HG03103 (cell line): ENCODE results near the gene MACROD2.
"Not testable (repeated sequence)": the region's sequence is repeated elsewhere in the genome, so short reads cannot be mapped to it uniquely, and the experiment has no call there.

Experiments
- ATAC-seq: cut with Tn5 transposase; IDR thresholded peaks from one replicate; pipeline ENCODE4 v1.9.1; 2021; ENCODE audit warnings: low read depth; ENCODE audit not compliant: unreplicated experiment

The MACROD2 gene

DNA sequence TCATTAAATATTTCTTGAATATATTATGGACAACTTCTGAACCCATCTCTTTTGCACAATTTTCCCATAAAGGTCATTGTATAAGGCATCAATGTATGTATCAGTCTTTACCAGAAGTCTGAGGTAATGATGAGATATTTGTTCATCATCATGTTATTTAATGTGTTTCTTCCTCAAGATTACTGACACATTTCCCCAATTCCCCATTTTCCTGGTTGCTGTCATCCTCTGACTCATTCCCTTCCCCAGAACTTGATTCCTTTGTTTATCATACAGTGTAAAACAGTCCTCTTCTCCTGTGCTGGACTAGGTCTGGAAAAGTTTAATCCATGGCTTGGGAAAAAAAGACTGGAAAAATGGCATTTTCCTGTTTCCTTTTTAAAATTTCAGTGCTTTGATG is 450.0 kb downstream of the MACROD2 start:
- ATAC-seq: no peak

DNA sequence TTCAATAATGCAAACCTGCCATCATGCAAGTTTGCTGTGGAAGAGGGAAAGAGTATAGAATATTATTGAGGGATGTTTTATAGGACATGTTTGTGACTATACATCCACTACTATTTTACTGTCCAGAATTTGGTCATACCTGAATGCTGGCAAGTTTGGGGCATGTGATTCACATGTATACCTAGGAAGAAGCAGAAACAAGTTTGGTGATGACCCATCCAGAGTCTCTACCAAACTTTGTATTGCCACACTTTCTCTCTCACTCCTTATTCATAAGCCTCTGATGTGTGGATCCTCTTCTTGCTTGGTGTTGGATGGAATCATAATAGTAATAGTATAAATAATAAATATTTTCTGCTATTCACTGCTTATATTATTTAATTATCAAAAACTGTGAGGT is 450.6 kb downstream of the MACROD2 start:
- no peak for ATAC-seq

DNA sequence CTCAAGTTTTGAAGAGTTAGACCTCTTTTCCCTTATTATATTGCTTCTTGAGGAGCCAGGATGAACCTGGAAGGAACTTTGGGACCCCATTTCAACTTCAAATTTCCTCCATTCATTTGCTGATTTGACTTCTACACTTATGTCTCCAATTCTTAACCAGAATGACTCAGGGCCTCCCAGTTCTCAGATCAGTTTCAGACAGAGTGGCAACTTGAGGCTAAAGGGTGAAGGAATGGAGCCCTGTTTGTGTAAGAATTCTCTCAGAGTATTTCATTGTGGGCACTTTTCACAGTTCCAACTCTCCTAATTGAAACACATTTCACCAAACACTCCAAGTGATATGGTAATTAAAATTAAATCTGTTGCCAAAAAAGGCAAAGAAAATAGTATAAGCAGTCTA is 451.1 kb downstream of the MACROD2 start:
- no peak for ATAC-seq

DNA sequence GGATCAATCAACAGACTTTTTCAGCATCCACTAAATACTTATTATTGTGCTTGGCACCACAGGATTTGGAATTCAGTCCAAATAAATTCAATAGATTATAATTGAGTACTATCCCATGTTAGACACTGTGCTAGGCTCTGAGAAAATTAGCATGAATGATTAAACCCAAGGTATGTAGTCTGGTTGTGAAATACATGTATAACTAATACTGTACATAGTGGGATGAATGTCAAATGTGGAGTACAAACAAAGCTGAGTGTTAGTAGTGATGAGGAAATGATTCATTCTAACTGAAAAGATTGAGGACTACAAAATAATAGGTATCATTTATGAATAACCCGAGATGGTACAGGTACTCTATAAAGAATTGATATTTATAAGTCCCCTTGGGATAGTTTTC is 454.0 kb downstream of the MACROD2 start:
- no peak for ATAC-seq

DNA sequence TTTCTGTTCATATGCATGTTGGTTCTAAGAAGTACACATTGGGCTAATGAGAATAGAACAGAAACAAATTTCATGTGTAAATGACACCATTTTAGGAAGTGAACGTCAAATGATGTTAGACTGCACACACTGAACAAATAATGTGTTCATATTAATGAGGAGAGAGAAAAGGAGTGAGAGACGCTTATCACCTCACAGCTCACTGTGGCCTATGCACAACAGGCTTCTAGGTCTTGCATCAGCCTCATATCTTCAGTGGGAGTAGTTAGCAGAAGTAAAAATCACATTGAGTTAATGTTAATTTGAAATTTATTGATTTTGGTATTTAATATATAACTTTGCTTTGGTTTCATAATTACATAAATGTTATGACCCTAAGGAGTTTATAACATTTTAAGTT is 454.9 kb downstream of the MACROD2 start:
- ATAC-seq: no peak

DNA sequence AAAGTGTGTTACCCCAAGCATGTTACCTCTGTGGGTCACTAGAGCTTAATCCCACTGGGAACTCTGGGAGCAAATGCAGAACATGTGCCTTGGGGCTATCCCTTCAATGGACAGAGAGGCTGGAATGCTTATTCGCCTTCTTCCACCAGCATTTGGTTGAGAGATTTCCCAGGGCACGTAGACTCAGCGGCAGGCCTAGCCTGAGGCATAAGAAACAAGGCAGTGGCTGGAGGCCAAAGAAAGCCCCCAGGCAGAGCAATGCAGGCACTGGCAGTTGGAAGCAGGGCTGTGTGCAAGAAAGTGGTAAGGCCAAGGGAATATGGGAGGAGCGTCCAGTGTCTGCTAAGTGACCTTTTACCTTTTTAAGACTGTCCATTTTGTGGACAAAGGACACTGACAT is 456.1 kb downstream of the MACROD2 start:
- no peak for ATAC-seq

DNA sequence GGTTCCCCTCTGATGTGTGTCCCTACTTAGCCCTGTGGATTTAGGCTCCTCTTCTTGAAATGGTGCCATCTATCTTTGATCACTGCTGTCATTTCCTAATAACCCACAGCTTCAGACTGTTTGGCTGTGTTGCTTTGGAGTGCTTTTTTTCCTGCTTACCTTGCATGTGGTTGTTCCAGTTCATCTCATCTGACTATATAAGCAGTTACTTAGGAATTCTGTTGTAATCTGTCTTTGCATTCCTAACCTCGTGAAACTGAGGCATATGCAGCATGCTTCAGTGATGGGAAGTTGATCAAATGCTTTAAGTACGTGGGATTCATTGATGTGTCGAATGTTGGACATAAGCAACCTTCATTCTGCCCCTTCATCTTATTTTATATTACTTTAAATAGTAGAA is 457.9 kb downstream of the MACROD2 start:
- ATAC-seq: no peak

DNA sequence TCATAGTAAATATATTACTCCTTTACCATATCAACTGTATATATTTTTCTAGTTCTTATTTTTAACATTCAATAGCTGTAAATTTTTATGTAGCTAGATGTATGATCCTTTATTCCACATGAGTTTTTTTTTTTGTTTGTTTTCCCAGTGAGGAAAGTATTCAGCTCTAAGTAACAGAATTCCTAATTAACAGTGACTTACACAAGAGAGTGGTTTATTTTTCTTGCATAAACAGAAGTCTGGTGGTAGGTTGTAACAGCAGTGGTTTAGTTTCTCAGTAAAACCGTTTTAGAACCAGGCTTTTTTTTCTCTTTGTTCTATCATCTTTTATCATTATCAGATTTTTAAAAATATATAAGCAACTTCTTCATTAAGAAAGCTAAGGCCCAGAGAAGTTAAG is 459.0 kb downstream of the MACROD2 start:
- no peak for ATAC-seq

DNA sequence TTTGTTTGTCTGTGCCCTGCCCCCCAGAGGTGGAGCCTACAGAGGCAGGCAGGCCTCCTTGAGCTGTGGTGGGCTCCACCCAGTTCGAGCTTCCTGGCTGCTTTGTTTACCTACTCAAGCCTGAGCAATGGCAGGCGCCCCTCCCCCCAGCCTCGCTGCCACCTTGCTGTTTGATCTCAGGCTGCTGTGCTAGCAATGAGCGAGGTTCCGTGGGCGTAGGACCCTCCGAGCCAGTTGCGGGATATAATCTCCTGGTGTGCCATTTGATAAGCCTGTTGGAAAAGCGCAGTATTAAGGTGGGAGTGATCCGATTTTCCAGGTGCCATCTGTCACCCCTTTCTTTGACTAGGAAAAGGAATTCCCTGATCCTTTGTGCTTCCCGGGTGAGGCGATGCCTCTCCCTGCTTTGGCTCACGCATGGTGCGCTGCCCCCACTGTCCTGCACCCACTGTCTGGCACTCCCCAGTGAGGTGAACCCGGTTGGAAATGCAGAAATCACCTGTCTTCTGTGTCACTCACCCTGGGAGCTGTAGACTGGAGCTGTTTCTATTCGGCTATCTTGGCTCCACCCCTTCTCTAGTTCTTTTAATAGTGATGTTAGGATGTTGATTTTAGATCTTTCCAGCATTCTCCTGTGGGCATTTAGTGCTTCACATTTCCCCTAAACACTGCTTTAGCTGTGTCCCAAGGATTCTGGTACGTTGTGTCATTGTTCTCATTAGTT is 471.9 kb downstream of the MACROD2 start:
- ATAC-seq: not testable (repeated sequence)

DNA sequence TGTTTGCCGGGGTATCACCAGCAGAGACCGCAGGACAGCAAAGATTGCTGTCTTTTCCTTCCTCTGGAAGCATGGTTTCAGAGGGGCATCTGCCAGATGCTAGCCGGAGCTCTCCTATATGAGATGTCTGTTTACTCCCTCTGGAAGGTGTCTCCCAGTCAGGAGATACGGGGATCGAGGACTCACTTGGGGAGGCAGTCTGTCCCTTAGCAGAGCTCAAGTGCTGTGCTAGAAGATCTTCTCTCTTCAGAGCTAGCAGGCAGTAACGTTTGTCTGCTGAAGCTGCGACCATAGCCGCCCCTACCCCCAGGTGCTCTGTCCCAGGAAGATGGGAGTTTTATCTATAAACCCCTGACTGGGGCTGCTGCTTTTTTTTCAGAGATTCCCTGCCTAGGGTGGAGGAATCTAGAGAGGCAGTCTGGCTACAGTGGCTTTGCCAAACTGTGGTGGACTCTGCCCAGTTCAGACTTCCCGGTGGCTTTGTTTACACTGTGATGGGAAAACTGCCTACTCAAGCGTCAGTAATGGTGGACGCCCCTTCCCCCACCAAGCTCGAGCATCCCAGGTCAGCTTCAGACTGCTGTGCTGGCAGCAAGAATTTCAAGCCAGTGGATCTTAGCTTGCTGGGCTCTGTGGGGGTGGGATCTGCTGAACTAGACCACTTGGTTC is 475.0 kb downstream of the MACROD2 start:
- ATAC-seq: no peak

DNA sequence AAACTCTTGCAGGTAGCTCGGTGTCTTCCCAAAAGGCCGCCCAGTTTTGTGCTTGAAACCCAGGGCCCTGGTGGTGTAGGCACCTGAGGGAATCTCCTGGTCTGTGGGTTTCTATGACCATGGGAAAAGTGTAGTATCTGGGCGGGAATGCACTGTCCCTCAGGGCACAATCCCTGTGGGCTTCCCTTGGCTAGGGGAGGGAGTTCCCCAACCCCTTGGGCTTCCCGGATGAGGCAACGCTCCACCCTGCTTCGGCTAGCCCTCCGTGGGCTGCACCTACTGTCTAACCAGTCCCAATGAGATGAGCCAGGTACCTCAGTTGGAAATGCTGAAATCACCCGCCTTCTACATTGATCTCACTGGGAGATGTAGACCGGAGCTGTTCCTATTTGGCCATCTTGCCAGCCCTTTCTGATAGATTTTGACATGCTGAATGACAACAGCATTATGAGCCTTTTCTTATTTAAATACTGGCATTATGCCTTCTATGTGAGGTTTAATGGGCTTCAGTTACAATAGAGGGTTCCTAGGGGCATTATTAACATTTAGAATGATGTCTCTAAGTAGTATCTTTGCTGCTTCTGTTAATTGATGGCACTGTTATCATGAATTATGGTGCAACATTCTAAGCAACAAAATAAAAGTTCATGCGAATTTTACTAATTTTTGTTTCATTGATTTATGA is 475.8 kb downstream of the MACROD2 start:
- ATAC-seq: no peak

DNA sequence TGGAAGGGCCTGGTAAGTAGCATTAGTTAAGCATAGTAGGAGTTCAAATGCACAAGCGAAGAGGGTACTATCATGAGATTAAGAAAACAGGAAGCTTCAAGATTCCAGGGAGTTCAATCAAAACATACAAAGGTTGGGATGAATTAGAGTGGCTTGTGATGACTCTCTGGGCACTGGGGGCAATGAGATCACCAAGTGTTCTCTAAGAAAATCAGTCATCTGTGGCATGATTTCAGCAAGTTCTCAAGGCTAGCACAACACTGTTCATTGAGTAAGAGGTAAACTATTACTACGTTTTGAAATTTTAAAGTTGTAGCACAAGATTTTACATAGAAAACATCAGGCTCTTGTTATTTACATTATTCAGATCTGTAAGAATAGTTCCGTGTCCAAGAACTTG is 481.8 kb downstream of the MACROD2 start:
- ATAC-seq: no peak

DNA sequence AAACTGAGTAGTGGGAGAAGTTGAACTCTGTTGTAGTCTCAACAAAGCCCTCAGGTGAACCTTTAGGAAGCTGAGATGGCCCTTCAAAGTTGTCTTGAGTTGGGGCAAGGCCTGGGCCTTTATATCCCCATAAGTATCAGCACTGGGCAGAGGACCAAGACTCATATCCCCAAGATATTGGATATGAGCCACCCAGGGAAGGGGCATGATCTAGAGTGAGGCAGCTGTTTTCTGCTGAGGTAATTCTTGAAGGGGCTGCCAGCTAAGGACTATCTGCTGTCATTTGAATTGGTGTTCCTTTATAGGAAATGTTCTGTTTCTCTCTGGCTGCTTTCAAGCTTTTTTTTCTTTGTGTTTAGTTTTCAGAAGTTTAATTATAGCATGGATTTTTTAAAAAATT is 482.8 kb downstream of the MACROD2 start:
- no peak for ATAC-seq

DNA sequence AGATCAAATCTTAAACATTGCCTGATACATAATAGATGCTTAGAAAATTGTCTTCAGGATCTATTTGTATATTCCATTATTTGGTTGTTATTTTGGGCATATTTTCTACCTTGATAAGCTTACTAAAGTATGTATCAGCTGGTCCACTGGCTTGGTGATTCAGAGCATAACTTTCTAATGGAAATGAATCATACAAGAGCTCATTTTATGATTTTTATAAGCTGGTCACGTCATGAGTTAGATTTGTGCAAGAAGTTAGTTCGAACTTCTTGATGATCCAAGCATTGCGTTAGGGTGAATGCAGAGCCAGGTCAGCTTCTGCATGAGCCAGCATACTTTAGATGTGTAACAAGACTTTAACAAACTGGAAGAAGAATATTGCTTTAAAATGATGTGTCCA is 486.5 kb downstream of the MACROD2 start:
- no peak for ATAC-seq

DNA sequence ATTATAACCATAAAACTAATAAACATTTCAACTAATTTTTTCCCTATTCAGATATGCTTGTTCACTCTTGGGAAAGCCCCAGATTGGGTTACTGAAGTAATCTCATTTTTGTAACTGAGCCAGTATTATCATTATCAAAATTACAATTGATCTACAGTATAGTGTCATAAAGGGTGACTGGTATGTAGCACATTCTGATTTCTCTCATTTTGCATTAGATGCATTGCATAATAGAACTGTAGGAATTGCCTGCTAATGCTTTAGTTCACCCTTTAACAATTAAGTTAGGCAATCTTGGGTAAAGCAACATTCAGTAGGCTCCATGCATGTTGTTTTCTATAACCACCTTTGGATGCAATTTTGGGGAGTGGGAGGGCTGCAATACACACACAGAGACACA is 492.9 kb downstream of the MACROD2 start:
- ATAC-seq: no peak

DNA sequence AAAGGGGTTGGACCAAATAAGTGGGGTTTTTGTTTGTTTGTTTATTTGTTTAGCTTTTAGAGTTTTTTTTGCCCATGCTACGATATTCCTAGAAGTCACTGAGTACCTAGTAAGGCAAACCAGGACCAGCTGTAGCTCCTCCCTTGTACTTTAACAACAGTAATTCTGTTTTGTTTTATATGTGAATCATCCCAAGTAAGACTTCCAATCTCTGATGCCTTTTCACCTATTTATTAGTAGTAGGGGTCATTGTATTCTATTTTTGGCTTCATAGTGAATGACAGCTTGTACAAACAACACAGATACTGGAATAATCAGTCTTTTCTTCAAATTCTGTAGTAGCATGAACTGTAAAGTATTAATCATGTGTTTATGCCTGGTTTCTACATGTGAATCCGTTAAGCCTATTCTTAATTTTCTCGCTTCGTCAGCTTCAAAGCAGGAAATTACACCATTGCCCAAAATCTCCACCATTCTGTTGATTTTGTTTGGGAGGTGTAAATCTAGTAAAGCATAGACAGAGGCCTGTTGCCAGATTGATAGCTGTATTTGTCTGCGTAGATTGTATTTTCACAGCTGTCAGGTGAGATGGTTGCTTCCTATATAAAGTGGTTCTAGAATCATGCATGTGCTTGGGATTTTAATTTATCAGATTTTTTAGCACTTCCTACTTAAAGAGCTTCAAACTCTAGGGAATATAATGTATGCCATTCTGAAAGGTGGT is 493.6 kb downstream of the MACROD2 start:
- ATAC-seq: no peak

DNA sequence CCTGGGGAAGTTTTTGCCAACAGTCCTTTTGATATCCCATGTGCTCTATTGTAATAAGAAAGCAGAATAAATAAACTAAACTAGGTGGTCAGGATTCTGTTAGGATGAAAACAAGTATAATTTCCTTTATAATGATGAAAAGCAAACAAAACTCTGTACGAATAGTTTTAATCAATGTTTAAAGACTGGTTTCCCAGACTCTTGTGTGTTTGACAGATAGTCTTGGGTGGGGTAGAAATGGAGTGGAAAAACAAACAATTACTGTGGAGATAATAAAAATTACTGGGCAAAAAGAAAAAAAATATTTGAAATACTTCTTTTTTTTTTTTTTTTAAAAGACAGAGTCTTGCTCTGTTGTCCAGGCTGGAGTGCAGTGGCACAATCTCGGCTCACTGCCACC is 494.2 kb downstream of the MACROD2 start:
- ATAC-seq: no peak

DNA sequence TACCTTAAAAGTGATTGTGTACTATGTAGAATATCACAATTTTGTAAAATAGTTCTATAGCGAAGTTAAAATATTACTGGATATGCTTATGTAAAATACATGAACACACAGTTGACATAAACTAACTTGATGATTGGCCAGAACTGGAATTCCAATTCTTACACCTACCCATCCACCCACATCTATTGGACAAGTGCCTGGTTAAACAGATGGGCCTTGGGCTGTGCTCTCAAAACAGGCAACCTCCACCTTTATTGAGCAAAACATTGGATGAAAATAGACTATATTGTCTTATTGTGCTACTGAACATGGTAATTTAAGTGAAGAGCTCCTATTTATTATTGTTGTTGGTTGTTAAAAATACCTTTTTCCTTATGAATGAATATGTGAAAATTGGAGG is 496.1 kb downstream of the MACROD2 start:
- ATAC-seq: no peak

DNA sequence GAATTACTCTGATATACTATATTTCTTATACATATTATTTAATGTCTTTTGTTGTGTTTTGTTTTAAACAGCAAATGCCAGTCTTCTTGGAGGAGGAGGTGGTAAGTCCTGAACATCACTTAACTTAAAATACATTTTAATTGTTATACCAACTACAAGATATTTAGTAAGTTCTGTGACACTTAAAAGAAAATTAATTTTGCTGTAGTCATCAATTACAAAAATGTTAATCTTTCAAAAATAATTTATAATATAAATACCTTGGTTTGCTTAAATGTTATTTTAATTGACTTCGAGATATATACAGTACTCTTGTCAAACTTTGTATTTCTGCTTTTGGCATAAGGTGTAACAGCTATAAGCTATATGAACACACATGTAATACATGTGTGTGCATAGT is 498.1 kb downstream of the MACROD2 start:
- ATAC-seq: no peak

DNA sequence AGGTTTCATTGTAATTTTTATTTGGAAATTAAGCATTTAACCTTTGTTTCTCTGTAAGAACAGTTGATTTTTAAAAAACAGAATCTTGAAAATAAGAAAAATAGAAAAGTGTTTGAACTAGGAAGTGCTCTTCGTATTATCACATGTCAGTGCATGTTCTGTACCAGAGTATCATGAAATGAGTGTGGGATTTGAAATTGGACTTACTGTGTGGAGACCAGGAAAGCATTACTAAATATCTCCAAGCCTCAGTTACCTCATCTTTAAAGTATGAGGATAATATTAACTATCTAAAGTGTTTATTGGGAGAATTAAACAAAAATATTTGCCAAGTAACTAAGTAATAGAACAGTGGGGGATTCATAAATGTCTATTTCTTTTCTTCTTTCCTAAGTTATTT is 499.0 kb downstream of the MACROD2 start:
- no peak for ATAC-seq

DNA sequence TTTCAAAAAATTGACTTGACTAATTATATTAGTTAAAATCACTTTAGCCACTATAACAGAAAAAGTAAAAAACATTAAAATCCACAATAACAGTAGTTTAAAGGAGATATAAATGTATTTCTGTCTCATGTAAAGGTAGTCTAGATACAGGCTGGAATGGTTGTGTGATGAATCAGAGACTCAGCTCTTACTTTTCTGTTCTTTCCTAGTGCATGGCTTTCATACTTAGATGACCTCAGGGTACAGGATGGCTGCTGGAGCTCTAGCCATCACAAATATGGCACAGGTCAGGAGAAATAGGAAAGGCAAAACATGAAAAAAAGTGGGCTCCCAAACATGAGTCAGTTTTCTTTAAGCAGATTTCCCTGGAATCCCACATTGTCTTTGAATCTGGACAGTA is 499.8 kb downstream of the MACROD2 start:
- ATAC-seq: no peak
